Measurements from ENCODE around the gene NEK11.
"Not testable (repeated sequence)": the region's sequence is repeated elsewhere in the genome, so short reads cannot be mapped to it uniquely, and the experiment has no call there.

NEK11 gene

DNA sequence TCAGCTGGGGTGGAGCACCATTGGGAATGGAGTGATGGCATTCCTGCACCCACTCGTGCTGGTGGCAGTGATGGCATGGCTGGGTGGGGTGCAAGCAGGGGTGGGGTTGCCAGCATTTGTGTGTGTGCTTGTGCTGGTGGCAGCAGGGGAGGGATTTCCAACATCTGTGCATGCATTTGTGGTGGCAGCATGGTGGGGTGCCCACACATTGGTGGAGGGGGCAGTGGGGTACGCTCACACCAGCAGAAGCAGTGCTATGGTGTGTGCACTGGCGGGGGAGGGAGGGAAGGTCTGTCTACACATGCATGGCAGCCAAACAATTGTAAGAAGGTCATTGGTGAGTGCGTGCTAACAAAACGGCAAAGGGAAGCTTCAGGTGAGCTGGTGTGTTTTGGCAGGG lies 278.2 kb downstream of the NEK11 start:
- no peak for DNase-seq (ENCODE audit: low spot score)

GRCh38 chr3:131306242-131306641 lies 279.6 kb downstream of the NEK11 start:
- no peak for DNase-seq (ENCODE audit: low spot score)

DNA sequence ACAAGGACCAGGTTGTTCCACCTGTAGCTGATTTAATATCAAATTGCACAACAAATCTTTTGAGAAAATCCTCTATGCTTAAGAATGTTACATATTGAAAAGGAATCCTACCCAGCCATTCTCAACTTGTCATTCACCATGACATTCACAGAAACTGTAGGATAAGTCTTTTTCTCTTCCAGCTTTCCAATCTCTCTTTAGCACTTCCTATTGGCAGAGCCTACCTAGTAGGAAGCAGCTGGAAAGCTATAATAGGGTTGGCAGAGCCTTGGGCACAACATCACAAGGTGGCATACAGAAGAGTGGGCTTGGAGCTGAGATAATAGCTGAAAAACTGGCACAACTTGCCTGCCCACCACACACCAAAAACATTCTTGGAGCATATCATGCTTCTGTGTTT lies 287.6 kb downstream of the NEK11 start:
- DNase-seq (ENCODE audit: low spot score) = no peak

DNA sequence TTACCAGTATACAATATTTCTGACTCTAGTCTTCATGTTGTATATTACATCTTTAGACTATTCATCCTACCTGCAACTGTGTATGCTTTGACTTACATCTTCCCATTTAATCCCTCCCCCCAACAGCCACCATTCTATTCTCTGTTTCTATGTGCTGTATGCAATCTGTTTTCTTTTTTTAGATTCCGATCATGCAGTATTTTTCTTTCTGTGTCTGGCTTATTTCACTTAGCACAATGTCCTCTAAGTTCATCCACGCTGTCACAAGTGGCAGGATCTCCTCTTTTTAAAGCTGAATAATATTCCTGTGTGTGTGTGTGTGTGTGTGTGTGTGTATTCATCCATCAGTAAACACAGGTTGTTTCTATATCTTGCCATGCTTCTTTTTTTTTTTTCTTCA lies 288.5 kb downstream of the NEK11 start:
- DNase-seq (ENCODE audit: low spot score) = no peak

DNA sequence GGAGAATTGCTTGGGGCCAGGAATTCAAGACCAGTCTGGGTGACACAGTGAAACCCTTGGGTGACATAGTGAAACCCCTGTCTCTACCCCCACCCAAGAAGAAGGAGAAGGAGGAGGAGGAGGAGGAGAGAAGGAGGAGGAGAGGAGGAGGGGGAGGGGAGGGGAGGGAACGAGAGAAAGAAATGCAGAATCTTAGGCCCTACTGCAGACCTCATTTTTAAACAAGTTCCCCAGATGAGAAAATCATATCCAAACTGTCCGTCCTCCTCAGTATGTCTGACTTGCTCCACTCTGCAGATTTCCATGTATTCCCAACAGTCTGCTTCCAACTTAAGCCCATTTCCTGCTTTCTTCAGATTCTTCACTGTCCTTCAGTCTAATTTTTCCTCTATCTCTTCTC lies 291.0 kb downstream of the NEK11 start:
- DNase-seq (ENCODE audit: low spot score) = no peak

DNA sequence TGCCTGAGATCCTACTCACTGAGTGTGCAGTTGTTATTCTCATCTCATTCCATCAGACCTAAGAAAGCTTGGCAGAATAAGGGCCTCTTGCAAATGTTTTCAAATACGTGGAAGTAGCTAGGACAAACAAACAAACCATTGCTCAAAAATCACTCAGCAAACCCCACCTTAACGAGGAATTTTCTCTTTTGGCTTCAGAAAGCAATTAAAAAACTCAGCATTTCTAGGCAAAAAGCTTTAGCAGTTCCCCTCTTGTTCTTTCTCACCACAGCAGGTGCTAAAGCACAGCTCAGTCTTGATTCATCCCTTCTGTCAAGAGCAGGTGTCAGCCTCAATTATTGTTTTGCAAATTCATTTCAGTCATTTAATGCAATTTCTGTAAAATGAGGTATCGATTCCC lies 296.3 kb downstream of the NEK11 start:
- DNase-seq (ENCODE audit: low spot score) = no peak

GRCh38 chr3:131323792-131324191 lies 297.1 kb downstream of the NEK11 start:
- DNase-seq (ENCODE audit: low spot score) = no peak

DNA sequence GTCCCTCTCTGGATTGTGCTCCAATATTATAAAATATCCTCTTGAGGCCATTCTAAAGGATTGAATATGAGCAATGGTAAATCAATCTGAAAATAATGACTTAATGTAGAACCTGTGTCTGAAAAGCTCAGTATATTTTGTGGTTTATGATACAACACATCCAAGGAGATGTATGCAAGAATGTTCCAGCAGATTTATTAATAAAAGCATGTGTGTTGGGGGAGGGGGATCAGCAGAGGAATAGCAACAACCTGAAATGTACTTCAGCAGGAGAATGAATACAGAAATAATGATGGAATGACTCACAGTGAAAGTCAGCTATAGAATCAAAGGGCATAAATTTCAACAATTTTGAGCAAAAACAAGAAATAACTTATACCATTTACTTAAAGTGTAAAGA lies 298.2 kb downstream of the NEK11 start:
- no peak for DNase-seq (ENCODE audit: low spot score)

- no peak for DNase-seq (ENCODE audit: low spot score)
Observed at GRCh38 chr3:131326307-131326706, 299.6 kb downstream of the NEK11 start.

DNA sequence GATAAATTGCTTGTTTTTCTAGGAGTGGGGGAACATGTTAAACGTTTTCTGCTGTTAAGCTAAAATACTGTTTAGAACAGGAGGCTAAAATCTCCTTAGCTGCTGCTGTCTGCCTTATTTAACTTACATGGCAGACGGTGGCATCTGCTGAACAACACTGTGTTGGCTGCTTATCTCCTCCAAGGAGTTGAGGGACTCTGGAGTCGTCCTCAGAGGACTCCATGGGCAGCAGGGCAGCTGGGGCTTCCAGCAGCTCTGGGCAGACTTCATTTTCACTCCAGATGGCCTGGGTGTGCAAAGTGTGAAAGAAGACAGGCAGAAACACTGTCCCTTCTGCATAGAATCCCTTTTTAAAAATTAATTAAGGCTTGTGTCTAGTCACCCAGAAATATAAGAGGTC lies 302.0 kb downstream of the NEK11 start:
- DNase-seq (ENCODE audit: low spot score) = no peak

- no peak for DNase-seq (ENCODE audit: low spot score)
Observed at GRCh38 chr3:131329774-131330173, 303.1 kb downstream of the NEK11 start.

- DNase-seq (ENCODE audit: low spot score) = not testable (repeated sequence)
Observed at GRCh38 chr3:131331456-131332085, 304.9 kb downstream of the NEK11 start.

GRCh38 chr3:131338948-131339640 lies 312.4 kb downstream of the NEK11 start:
- DNase-seq (ENCODE audit: low spot score) = no peak

DNA sequence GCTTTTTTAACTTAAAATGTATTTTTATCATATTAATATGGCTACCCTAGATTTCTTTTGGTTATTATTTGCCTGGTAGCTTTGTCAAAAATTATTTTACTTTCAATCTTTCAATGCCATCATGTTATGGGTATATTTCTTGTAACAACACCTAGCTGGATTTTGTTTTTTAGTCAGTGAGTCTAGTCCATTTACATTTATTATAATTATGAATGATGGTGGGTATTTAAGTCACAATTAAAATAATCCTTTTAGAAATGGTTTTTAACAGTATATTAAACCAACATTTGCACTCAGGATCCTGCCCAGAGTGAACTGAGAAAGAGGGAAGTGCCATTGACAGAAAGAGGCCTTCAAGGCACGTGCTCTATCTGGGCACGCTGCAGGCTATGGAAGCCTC lies 315.1 kb downstream of the NEK11 start:
- no peak for DNase-seq (ENCODE audit: low spot score)

DNA sequence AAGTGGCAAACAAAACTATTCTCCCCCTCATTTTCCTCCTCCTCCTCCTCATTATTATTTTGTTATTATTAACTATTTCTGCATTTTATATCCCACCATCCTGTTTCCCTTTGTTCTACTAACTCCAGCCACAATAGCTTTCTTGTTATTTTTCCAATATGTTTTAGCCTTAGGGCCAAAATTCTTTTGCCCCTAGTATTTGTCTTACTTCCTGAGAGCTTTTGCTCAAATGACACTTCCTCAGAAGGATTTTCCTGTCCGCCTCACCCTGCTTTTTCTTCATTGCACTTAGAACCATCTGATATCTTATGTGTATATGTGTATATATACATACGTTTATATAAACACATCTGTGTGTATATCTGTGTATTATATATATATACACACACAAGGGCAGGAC lies 322.2 kb downstream of the NEK11 start:
- DNase-seq (ENCODE audit: low spot score) = no peak

DNA sequence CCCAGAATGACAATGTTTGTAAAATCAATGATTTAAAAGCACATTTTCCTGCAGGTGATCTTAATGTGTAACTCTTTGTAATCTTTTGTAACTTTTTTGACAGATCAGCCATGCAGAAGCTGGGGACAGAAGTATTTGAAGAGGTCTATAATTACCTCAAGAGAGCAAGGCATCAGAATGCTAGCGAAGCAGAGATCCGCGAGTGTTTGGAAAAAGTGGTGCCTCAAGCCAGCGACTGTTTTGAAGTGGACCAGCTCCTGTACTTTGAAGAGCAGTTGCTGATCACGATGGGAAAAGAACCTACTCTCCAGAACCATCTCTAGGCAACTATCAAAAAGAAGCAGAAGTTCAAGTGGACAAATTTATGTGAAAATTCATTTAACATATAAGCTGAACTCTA lies 322.8 kb downstream of the NEK11 start:
- no peak for DNase-seq (ENCODE audit: low spot score)

DNA sequence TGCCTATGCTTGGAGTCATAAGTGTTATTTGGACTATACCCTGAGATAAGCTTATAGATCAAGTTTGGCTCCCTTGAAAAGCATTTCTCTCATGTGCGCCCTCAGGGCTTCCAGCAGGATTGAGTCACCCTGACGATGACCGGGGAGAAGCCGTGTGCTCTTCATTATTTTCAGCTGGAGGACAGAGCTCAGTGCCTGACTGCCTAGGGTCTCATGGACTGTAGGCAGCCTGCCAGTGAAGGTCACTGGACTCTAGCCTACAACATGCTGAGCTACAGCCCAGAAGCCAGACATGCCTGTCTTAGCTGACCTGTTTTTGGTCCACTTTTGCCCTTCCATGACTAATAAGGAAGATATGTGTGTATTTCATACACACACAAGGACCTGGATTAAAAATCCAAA lies 323.3 kb downstream of the NEK11 start:
- DNase-seq (ENCODE audit: low spot score) = no peak

DNA sequence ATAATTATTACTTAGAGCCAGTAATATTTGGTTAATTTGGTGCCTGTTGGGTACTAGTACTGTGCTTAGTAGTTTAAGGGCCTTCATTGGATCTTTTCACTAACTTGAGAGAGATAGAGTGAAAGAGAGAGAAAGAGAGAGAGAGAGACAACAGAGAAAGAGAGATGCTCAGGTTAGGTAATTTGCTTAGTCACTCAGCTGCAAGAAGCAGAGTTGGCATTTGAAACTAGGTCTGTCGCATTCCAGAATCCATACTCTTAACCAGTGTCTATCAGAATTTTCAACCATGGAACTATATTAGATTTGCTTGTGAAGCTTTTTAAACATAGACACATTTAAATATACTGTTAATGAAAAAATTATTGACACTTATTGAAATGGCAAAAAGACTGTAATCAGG lies 323.8 kb downstream of the NEK11 start:
- no peak for DNase-seq (ENCODE audit: low spot score)

DNA sequence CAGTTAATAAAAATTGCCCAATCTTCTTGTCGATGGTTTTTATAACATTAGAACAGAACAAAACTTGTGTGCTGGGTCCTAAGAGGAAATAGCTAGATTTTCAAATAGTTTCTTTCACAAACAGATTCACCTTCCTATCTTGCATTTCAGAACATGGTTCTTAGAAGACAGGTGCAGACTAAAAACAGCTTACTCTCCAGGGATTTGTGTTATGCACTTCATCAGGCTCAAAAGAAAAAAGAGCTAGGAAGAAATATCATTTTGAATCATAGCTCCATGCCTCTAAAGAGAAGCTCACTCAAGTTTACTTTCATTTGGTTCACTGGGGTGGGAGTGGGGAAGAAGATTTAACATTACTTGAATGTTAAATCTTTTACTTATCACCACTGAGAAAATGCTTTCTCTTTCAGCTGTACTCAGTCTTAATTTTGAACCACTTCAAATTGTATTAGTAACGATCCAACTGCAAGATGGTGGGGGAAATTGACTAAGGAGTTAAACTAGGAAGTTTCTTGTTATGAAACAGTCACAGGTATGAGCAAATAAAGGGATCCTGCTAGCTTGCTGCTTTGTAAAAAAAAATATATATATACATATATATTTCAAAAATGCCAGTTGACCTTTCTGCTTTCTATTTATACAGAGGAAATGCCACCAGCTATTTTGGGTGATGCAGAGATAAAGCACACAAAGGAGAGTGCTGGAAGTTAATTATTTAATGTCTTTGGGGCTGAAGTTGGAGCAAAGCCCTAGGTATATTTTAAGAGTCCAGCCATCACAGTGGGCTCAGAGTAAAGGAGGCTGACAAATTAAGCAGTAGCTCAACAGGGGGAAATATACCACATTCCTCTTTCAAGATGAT lies 326.6 kb downstream of the NEK11 start:
- DNase-seq (ENCODE audit: low spot score) = no peak

DNA sequence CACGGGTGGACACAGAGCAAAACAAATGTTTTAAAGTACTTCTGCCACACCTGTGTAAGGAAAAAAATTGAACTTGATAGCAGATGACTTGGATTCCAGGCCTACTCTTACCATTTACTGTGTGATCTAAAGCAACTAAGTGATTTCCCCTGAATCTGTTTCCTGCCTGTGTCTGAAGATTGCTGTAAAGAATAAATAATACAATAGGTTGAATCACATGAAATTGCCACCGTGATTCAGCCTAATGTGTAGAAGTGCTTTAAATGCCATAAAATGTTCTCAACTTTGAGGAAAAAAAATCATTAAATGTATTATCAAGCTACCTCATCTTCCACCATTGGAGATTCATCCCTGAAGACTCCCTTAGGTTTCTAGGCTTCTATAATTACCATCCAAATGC lies 327.3 kb downstream of the NEK11 start:
- DNase-seq (ENCODE audit: low spot score) = no peak

- DNase-seq (ENCODE audit: low spot score) = no peak
Observed at GRCh38 chr3:131356006-131356595, 329.4 kb downstream of the NEK11 start.

DNA sequence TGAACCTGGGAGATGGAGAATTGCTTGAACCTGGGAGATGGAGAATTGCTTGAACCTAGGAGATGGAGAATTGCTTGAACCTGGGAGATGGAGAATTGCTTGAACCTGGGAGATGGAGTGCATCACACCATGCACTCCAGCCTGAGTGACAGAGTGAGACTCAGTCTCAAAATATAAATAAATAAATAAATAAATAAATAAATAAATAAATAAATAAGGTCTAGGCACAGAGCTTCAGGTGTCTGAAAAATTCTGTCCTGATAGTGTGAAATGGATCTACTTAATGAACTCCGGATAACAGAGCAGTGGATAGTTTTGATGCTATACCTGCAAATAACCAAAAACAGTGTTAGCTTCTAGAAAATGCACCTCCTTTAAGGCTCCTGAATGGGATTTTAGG lies 330.6 kb downstream of the NEK11 start:
- DNase-seq (ENCODE audit: low spot score) = no peak
